Upper lobe of left lung (tissue), 4 donors: ENCODE results near the gene PLXNA2.

Source experiments
- POLR2A ChIP-seq, 4 donors: fragments of 450-650 bp; IDR thresholded peaks; one replicate each; pipeline ENCODE4 v1.5.1; 2016 to 2017; ENCODE audit warnings: antibody characterized with exemption in 4 of 4, mild to moderate bottlenecking in 2 of 4
- POLR2AphosphoS5 ChIP-seq, 2 donors: sonication (generic); formaldehyde crosslinking; IDR thresholded peaks; one replicate each; pipeline ENCODE4 v1.5.1; 2017; ENCODE audit warnings: antibody characterized with exemption in 2 of 2

DNA sequence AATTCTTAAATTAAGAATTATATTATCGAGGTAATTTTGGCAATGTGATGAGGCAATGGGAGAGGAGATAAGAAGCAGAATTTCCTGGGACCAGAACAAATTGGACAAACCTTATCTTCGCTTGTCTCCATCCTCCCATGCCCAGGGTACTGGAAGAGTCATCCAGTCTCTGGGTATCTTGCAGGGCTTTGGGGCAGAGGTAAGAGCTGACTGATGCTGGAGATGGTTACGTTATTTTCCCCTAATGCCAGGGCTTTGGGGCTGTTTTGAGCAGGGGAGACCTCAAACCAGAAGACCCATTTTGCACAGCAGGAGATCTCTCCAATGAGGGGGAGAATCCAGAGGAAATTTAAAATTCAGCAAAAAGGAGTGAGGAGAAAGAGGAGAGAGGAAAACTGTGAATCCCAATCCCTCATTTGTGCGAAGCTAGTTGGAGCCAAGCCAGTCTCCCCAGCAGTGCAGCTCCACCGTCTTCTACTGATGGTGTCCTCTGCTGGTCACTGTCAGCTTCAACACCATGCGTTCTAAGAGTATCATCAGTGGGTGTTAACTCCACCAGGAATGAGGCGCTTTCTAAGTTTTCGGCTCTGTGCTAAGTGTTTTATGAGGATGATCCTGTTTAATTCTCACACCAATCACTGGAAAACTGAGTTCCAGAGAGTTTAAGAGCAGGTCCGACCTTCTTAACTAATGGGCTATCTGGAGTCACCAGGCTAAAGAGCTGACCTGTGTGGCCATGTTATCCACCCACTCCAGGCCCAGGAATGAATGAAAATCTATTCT, 246.5 kb downstream of the PLXNA2 start:
- no peak for TF ChIP-seq POLR2AphosphoS5 (IDR thresholded peaks at IDR 0.05)
- no peak for TF ChIP-seq POLR2A (IDR thresholded peaks at IDR 0.05)
